Cardiac muscle cell (in vitro differentiated cells and primary cell): ENCODE measurements around the gene IQCN. TPM values are rescaled to one million over a fixed set of nuclear protein-coding genes. Genes with fewer than 3 reads are reported as not detected.
A peak's percentile ranks its signal among the peaks of the same experiment; 100 is the strongest.

Experiments
- DNase-seq, 2 donors: peaks; one replicate each; pipeline versions ENCODE4 v3.0.0 to v3.0.0-alpha.2; 2010 to 2017; ENCODE audit warnings: low read depth in 1 of 2, low spot score in 1 of 2
- H3K27ac ChIP-seq: fragments of 200-600 bp; sonication (generic); 2 replicates; pipeline ENCODE4 v1.5.1; 2016
- H3K27me3 ChIP-seq: fragments of 200-600 bp; sonication (generic); 2 replicates; pipeline ENCODE4 v1.6.0; 2016; ENCODE audit warnings: control low read depth
- H3K36me3 ChIP-seq: fragments of 200-600 bp; sonication (generic); 2 replicates; pipeline ENCODE4 v1.5.1; 2016; ENCODE audit warnings: control low read depth
- H3K4me1 ChIP-seq: fragments of 200-600 bp; sonication (generic); 2 replicates; pipeline ENCODE4 v1.8.1; 2017; ENCODE audit warnings: low read depth, mild to moderate bottlenecking, mixed run types
- H3K4me3 ChIP-seq: fragments of 200-600 bp; sonication (generic); 2 replicates; pipeline ENCODE4 v1.5.1; 2016; ENCODE audit warnings: mild to moderate bottlenecking
- H3K9me3 ChIP-seq: fragments of 200-600 bp; sonication (generic); 2 replicates; pipeline ENCODE4 v1.5.1; 2017; ENCODE audit warnings: low read depth, mild to moderate bottlenecking, control low read depth
- polyA plus RNA-seq: library from polyadenylated mRNA; unstranded; fragments of >200 nt; fragmentation: Nextera tagmentation; extraction: Ambion mirVana; gene quantifications from 2 replicates; pipeline ENCODE4 v1.2.1, GENCODE V29; 2016
- total RNA-seq: library from RNA; depleted of rRNA; stranded (reverse); fragments of >200 nt; gene quantifications from 2 replicates; pipeline ENCODE4 v1.2.3, GENCODE V29; 2016
- TF ChIP-seq, protein P1 (sequence below): IDR thresholded peaks from 2 replicates; pipeline ENCODE4 v1.5.1; 2012; ENCODE audit warnings: low read depth, mild to moderate bottlenecking, low read length

The IQCN gene
- total and polyA plus RNA-seq, 2 experiments from 2014 or later, result 0.38 to 3.2 TPM

DNA sequence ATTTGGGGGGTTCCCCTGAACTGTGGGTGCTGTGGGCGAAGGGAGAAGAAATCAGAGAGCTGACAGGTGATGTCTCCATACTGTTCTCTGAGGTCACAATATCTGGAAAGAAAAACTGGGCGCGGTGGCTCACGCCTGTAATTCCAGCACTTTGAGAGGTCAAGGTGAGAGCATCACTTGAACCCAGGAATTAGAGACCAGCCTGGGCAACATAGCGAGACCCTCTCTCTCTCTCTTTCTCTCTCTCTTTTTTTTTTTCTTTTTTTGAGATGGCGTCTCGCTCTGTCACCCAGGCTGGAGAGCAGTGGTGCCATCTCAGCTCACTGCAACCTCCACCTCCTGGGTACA is 21.9 kb downstream of the IQCN start:
- TF ChIP-seq, protein P1, sequence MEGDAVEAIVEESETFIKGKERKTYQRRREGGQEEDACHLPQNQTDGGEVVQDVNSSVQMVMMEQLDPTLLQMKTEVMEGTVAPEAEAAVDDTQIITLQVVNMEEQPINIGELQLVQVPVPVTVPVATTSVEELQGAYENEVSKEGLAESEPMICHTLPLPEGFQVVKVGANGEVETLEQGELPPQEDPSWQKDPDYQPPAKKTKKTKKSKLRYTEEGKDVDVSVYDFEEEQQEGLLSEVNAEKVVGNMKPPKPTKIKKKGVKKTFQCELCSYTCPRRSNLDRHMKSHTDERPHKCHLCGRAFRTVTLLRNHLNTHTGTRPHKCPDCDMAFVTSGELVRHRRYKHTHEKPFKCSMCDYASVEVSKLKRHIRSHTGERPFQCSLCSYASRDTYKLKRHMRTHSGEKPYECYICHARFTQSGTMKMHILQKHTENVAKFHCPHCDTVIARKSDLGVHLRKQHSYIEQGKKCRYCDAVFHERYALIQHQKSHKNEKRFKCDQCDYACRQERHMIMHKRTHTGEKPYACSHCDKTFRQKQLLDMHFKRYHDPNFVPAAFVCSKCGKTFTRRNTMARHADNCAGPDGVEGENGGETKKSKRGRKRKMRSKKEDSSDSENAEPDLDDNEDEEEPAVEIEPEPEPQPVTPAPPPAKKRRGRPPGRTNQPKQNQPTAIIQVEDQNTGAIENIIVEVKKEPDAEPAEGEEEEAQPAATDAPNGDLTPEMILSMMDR, result no peak
- Histone ChIP-seq H3K27me3 (peaks cover 22% of the 10 kb centered on the region), H3K9me3 (no peaks in the 10 kb centered on the region), H3K36me3 (no peaks in the 10 kb centered on the region), H3K27ac (no peak overlapping the region), H3K4me3 (no peak overlapping the region), H3K4me1 (peaks cover 5% of the 10 kb centered on the region)
- no peak for DNase-seq

DNA sequence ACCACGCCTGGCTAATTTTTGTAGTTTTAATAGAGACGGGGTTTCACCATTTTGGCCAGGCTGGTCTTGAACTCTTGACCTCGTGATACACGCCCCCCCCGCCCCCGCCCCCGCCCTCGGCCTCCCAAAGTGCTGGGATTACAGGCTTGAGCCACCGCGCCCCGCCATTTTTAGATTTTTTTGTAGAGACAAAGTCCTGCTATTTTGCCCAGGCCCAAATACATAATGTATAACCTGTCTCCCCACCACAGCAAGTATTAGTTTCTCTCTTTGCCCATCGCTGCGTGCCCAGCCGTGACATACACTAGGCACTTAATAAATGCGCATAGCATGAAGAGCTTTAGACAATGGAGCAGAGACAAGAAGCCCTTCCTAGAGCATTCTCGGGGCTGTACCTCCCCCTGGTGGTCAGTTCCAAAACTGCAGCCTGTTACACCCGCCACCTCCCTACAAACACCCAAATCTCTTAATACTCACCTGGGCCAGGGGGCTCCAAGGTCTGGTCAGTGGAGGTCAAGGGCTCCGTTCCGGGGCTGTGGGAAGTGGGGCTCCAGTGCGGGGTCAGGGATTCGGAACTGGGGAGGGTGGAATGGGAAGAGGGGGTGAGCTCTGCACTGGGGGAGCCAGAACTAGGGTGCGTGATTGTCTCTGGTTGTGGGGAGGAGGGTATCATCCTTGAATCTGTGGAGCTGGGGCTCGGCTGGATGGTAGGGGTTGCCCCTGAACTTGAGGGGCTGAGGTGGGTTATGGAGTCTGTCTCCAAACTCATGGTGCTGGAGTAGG is 22.5 kb downstream of the IQCN start:
- peak; percentile 73 to 76 for DNase-seq
- Histone ChIP-seq H3K4me3 (no peak overlapping the region), H3K27ac (no peak overlapping the region), H3K9me3 (no peaks in the 10 kb centered on the region), H3K4me1 (peaks cover 5% of the 10 kb centered on the region), H3K36me3 (no peaks in the 10 kb centered on the region), H3K27me3 (peaks cover 22% of the 10 kb centered on the region)
- TF ChIP-seq, protein P1, result peak; percentile 91

DNA sequence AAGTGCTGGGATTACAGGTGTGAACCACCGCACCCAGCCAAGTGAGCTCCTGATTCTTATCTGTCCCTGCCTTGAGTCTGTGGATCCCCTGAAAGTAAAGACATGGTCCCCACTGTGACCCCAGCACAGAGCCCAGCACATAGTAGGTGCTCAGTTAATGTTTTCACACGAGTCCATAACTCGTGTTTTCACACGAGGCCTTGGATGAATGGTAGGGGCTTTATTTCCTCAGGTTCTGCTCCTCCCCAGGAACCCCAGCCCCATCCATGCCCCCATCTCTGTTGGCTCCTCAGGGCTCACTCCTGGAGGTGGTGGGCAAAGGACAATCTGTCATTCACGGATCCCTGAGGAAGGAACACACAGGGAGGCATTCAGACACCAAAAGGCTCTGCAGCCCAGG is 24.4 kb downstream of the IQCN start:
- Histone ChIP-seq H3K36me3 (no peaks in the 10 kb centered on the region), H3K27ac (no peak overlapping the region), H3K27me3 (peaks cover 13% of the 10 kb centered on the region), H3K9me3 (no peaks in the 10 kb centered on the region), H3K4me1 (peaks cover 5% of the 10 kb centered on the region), H3K4me3 (no peak overlapping the region)
- no peak for DNase-seq
- TF ChIP-seq, protein P1, result no peak

DNA sequence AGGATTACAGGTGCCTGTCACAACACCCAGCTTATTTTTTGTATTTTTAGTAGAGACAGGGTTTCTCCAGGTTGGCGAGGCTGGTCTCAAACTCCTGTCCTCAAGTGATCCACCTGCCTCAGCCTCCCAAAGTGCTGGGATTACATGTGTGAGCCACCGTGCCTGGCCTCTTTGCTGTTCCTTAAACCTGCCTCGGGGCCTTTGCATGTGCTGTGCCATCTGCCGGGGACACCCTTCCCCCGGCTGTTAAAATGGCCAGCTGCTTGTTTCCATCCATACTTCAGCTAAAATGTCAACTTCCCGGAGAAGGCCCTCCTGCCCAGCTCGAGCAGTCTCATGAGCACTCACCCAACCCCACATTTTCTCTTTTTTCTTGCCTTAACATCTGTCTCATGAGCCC is 29.0 kb downstream of the IQCN start:
- TF ChIP-seq, protein P1, result no peak

DNA sequence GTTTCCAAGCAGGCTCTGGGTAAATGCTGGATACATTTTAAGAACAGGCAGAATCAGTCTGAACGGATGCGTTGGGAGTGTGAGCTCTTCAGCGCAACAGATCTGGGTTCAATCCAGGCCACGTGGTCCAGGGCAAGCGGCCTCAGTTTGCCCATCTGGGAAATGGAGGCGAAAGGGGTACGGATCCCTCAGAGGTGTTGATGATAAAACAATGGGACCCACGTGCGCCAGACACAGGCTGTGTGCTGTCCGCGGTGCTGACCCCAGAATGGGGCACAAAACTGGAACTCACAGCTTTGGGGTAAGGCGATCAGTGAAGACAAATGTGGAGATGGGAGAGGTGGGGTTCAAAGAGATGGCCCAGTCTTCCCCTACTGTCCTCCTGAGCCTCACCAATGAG is 34.9 kb downstream of the IQCN start:
- Histone ChIP-seq H3K4me3 (no peak overlapping the region), H3K36me3 (no peaks in the 10 kb centered on the region), H3K9me3 (no peaks in the 10 kb centered on the region), H3K27me3 (no peaks in the 10 kb centered on the region), H3K4me1 (no peaks in the 10 kb centered on the region), H3K27ac (no peak overlapping the region)
- TF ChIP-seq, protein P1, result no peak
- peak; percentile 12 to 34 for DNase-seq

More for the DNA sequence above, 29.0 kb downstream of the IQCN start:
- H3K4me3 ChIP-seq, result no peak overlapping the region
- H3K27ac ChIP-seq, result no peak overlapping the region
- no peaks in the 10 kb centered on the region for H3K27me3 ChIP-seq
- no peaks in the 10 kb centered on the region for H3K9me3 ChIP-seq
- peaks cover 5% of the 10 kb centered on the region for H3K4me1 ChIP-seq
- H3K36me3 ChIP-seq, result no peaks in the 10 kb centered on the region
- DNase-seq, result no peak
